Calu3 (cell line): Measurements from ENCODE around the gene SCN5A. TPM values are rescaled to one million over a fixed set of nuclear protein-coding genes. Genes with fewer than 3 reads are reported as not detected.

Experiments used
- BruUV-seq: library from RNA; stranded (reverse); fragments of 400-500 nt; replicated peaks from 2 replicates; lab custom pipeline; 2021; lab: Mats Ljungman, UMichigan
- CTCF ChIA-PET: fragments of 300-600 bp; sonication (Branson Sonifier 250); formaldehyde crosslinking; loops from one replicate; lab custom pipeline; 2022; ENCODE audit warnings: antibody characterized with exemption; lab: Charles Lee
- DNase-seq: peaks from one replicate; pipeline ENCODE4 v3.0.0; 2022
- H3K27ac Mint-ChIP-seq: one replicate; pipeline ENCODE4 v1.8.0; 2022; ENCODE audit warnings: mixed read lengths; ENCODE audit not compliant: unreplicated experiment
- H3K27me3 Mint-ChIP-seq: one replicate; pipeline ENCODE4 v1.8.0; 2022; ENCODE audit warnings: mixed read lengths; ENCODE audit not compliant: unreplicated experiment
- H3K36me3 Mint-ChIP-seq: one replicate; pipeline ENCODE4 v1.8.0; 2022; ENCODE audit warnings: mild to moderate bottlenecking, moderate library complexity, mixed read lengths; ENCODE audit not compliant: insufficient read depth, unreplicated experiment
- H3K4me1 Mint-ChIP-seq: one replicate; pipeline ENCODE4 v1.8.0; 2022; ENCODE audit warnings: mild to moderate bottlenecking, low read depth, mixed read lengths; ENCODE audit not compliant: unreplicated experiment
- H3K4me3 Mint-ChIP-seq: one replicate; pipeline ENCODE4 v1.8.0; 2022; ENCODE audit warnings: mild to moderate bottlenecking, low read depth, moderate library complexity, mixed read lengths; ENCODE audit not compliant: unreplicated experiment
- H3K9me3 Mint-ChIP-seq: one replicate; pipeline ENCODE4 v1.8.0; 2022; ENCODE audit warnings: low read depth, mixed read lengths; ENCODE audit not compliant: unreplicated experiment
- CTCF ChIP-seq: fragments of 200-600 bp; IDR thresholded peaks from one replicate; pipeline ENCODE4 v1.8.0; 2022; ENCODE audit warnings: antibody characterized with exemption; ENCODE audit not compliant: unreplicated experiment
- intact Hi-C: fragments of 100-400 bp; cut with micrococcal nuclease; formaldehyde crosslinking; loops from one replicate; pipeline ENCODE4 v1.10.0; 2022; ENCODE audit not compliant: unreplicated experiment
- total RNA-seq: library from RNA; stranded (reverse); gene quantifications from 2 replicates; pipeline ENCODE4 v1.2.3, GENCODE V29; 2022

SCN5A gene
- total RNA-seq, 1 experiment from 2014 or later = 0.61 TPM

DNA sequence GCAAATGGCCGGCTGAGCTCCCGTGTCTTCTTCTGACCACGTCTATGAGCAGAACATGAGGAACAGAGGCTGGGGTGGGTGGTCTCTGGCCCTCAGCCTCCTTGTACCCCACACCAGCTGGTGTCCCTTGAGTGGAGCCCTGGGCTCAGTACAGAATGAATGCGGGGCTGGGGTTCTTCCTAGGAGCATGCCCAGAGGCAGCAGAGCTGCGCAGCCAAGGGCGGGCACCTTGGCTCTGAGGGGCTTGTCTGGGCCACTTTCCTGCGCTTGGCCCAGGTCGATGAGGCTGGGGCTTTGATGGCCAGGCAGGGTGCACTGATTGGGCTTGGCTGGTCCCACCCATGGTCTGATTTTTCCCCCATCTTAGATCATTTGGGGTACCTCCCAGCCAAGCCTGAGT, 6.4 kb downstream of the SCN5A start:
- no TSS peak for BruUV-seq
- Mint-ChIP-seq H3K27me3 (peaks cover 33% of the 10 kb centered on the region), H3K36me3 (no peaks in the 10 kb centered on the region), H3K4me3 (no peak overlapping the region), H3K4me1 (no peaks in the 10 kb centered on the region), H3K27ac (no peak overlapping the region), H3K9me3 (no peaks in the 10 kb centered on the region)
- DNase-seq = no peak
- TF ChIP-seq CTCF = no peak
- CTCF ChIA-PET = no interaction called here
- intact Hi-C loops = no loop called here

DNA sequence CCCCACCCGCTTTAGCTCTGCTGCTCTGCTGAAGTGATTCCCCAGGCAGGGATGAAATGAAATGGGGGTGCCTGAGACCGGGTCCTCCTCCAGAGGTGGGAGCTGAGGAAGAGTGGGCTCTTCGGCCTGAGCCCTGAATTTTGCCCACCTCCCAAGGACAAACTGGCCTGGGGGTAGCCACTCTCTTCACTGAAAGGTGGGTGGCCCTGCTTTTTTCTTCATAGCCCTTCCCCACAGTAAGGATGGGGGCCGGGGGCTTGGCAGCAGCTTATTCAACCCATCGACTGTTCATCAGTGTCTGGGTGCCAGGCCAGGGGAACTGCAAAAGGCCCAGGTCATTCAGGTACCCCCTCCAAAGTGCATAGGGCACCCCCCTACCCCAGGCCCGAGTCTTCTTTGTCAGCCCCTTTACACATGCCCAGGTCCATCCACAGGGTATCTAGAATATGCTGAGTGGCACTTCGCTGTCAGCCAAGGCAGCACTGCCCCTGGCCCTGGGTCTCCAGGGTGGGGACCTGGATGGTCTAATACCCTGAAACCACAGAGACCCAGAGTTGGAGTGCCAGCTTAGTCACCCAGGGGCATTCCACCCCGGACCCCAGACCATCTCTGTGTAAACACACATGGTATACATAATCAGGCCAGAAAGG, 7.9 kb downstream of the SCN5A start:
- DNase-seq = no peak
- H3K4me3 Mint-ChIP-seq = no peak overlapping the region
- no peak overlapping the region for H3K27ac Mint-ChIP-seq
- no peak for TF ChIP-seq CTCF
- intact Hi-C loops = no loop called here
- H3K27me3 Mint-ChIP-seq = peaks cover 48% of the 10 kb centered on the region
- BruUV-seq = no TSS peak
- no peaks in the 10 kb centered on the region for H3K36me3 Mint-ChIP-seq
- H3K9me3 Mint-ChIP-seq = no peaks in the 10 kb centered on the region
- CTCF ChIA-PET = no interaction called here
- no peaks in the 10 kb centered on the region for H3K4me1 Mint-ChIP-seq

DNA sequence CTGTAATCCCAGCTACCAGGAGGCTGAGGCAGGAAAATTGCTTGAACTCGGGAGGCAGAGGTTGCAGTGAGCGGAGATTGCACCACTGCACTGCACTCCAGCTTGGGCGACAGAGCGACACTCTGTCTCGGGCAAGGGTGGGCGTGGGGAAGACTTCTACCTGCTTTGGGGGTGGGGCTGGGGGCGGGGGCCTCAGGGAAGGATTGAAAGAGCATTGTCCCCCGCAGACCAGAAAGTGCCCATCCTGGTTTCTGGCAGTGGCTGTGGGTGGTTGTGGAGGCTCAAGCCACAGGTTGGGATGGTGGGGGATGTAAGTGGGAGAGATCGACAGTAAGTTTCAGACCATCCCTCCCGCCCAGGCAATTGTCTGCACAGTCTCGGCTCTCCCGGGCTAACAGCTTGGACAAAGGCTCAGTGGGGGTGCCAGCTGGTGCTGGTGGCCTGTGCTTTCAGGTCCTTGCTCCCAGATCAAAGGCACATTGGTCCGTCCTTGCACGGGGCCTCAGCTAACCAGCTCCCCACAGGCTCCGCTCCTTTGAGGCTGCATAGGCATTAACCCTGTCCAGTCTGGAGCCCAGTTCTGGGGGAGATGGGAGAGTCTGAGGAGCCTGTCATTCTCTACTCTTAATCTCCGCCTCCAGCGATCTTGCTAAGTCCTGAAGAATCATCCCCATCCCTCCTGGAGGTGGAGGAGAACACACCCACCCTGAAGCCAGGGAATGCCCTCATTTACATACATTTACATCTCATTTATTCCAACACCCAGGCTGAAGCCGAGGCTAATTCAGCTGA, 8.6 kb downstream of the SCN5A start:
- CTCF ChIA-PET = no interaction called here
- BruUV-seq = no TSS peak
- Mint-ChIP-seq H3K4me3 (no peak overlapping the region), H3K27ac (no peak overlapping the region), H3K9me3 (no peaks in the 10 kb centered on the region), H3K4me1 (no peaks in the 10 kb centered on the region), H3K36me3 (no peaks in the 10 kb centered on the region), H3K27me3 (peaks cover 56% of the 10 kb centered on the region)
- TF ChIP-seq CTCF = no peak
- intact Hi-C loops = no loop called here
- no peak for DNase-seq

- Mint-ChIP-seq H3K4me3 (no peak overlapping the region), H3K4me1 (peaks cover 10% of the 10 kb centered on the region), H3K27ac (no peak overlapping the region), H3K27me3 (peaks cover 81% of the 10 kb centered on the region), H3K9me3 (no peaks in the 10 kb centered on the region), H3K36me3 (no peaks in the 10 kb centered on the region)
- TF ChIP-seq CTCF = no peak
- DNase-seq = no peak
- intact Hi-C loops = no loop called here
- CTCF ChIA-PET = interaction anchor here (0.6 kb wide), 1 partner anchor 1675 kb away, joined by 3 read pairs; no protein-coding TSS in a partner anchor
- no TSS peak for BruUV-seq
These were observed 11.1 kb downstream of the SCN5A start for GRCh38 chr3:38638354-38638753.
